Measurements from ENCODE around the gene ZBTB26.
"Not testable (repeated sequence)": the region's sequence is repeated elsewhere in the genome, so short reads cannot be mapped to it uniquely, and the experiment has no call there.

ZBTB26 gene

GRCh38 chr9:122883125-122883524 lies 48.2 kb downstream of the ZBTB26 start:
- no peak for DNase-seq (ENCODE audit: low read depth)

GRCh38 chr9:122879443-122879842 lies 51.9 kb downstream of the ZBTB26 start:
- TF ChIP-seq CTCF (conservative IDR thresholded peaks at IDR 0.05; ENCODE audit: low read depth, low read length), result no peak
- H3K4me3 ChIP-seq (ENCODE audit: low read depth, low read length), result no peak overlapping the region

More at GRCh38 chr9:122883125-122883524, 48.2 kb downstream of the ZBTB26 start:
- no peak overlapping the region for H3K4me3 ChIP-seq (ENCODE audit: low read depth, low read length)
- TF ChIP-seq CTCF (conservative IDR thresholded peaks at IDR 0.05; ENCODE audit: low read depth, low read length), result no peak

GRCh38 chr9:122875523-122875922 lies 55.8 kb downstream of the ZBTB26 start:
- TF ChIP-seq CTCF (conservative IDR thresholded peaks at IDR 0.05; ENCODE audit: low read depth, low read length), result no peak
- no peak for DNase-seq (ENCODE audit: low read depth)
- no peak overlapping the region for H3K4me3 ChIP-seq (ENCODE audit: low read depth, low read length)

More at GRCh38 chr9:122879443-122879842, 51.9 kb downstream of the ZBTB26 start:
- no peak for DNase-seq (ENCODE audit: low read depth)

- not testable (repeated sequence) for H3K4me3 ChIP-seq (ENCODE audit: low read depth, low read length); DNase-seq (ENCODE audit: low read depth)
Observed at GRCh38 chr9:122867276-122867675, 64.0 kb downstream of the ZBTB26 start.

GRCh38 chr9:122866079-122866478 lies 65.2 kb downstream of the ZBTB26 start:
- no peak overlapping the region for H3K4me3 ChIP-seq (ENCODE audit: low read depth, low read length)
- no peak for TF ChIP-seq CTCF (conservative IDR thresholded peaks at IDR 0.05; ENCODE audit: low read depth, low read length)
- DNase-seq (ENCODE audit: low read depth), result no peak
